Measurements from ENCODE around the gene THTPA. TPM values are rescaled to one million over a fixed set of nuclear protein-coding genes. Genes with fewer than 3 reads are reported as not detected.

The THTPA gene
- total and polyA plus RNA-seq, 9 of the 15 experiments (the other 6 are each of a cell fraction or from before 2014, with no cell fraction given) = 2.4 to 8.7 (median 5.2) TPM

DNA sequence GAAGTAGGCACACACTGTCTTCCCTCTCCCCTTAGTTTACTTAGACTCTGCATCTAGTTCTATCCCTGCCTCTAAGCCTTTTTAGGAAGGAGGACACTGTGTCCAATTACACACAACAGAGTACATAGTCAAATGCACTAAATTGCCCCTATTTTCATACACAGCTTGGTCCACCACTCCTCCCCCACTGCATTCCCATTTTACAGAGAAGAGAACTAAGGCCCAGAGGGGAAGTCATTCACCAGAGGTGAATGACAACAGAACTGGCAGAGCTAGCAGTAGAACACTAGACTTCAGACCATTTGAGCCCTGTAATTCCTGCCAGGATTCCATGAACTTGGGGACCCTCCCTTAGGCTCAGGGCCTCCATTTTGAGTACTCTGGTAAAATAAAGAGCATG lies 23.7 kb downstream of the THTPA start (continued):
- TF ChIP-seq ZNF165 (CRISPR knock-in tag; IDR thresholded peaks at IDR 0.05; ENCODE audit: borderline replicate concordance) (no peak), ZNF197 (CRISPR knock-in tag; IDR thresholded peaks at IDR 0.05; ENCODE audit: low read depth) (no peak), ZNF239 (CRISPR knock-in tag; IDR thresholded peaks at IDR 0.05) (no peak), EGR1 (conservative IDR thresholded peaks at IDR 0.05) (no peak), PYGO2 (tag; IDR thresholded peaks at IDR 0.05) (no peak), ZFX (CRISPR knock-in tag; IDR thresholded peaks at IDR 0.05) (no peak), MAFF (IDR thresholded peaks at IDR 0.05; ENCODE audit: low read length) (no peak)
- TF ChIP-seq, protein P1, sequence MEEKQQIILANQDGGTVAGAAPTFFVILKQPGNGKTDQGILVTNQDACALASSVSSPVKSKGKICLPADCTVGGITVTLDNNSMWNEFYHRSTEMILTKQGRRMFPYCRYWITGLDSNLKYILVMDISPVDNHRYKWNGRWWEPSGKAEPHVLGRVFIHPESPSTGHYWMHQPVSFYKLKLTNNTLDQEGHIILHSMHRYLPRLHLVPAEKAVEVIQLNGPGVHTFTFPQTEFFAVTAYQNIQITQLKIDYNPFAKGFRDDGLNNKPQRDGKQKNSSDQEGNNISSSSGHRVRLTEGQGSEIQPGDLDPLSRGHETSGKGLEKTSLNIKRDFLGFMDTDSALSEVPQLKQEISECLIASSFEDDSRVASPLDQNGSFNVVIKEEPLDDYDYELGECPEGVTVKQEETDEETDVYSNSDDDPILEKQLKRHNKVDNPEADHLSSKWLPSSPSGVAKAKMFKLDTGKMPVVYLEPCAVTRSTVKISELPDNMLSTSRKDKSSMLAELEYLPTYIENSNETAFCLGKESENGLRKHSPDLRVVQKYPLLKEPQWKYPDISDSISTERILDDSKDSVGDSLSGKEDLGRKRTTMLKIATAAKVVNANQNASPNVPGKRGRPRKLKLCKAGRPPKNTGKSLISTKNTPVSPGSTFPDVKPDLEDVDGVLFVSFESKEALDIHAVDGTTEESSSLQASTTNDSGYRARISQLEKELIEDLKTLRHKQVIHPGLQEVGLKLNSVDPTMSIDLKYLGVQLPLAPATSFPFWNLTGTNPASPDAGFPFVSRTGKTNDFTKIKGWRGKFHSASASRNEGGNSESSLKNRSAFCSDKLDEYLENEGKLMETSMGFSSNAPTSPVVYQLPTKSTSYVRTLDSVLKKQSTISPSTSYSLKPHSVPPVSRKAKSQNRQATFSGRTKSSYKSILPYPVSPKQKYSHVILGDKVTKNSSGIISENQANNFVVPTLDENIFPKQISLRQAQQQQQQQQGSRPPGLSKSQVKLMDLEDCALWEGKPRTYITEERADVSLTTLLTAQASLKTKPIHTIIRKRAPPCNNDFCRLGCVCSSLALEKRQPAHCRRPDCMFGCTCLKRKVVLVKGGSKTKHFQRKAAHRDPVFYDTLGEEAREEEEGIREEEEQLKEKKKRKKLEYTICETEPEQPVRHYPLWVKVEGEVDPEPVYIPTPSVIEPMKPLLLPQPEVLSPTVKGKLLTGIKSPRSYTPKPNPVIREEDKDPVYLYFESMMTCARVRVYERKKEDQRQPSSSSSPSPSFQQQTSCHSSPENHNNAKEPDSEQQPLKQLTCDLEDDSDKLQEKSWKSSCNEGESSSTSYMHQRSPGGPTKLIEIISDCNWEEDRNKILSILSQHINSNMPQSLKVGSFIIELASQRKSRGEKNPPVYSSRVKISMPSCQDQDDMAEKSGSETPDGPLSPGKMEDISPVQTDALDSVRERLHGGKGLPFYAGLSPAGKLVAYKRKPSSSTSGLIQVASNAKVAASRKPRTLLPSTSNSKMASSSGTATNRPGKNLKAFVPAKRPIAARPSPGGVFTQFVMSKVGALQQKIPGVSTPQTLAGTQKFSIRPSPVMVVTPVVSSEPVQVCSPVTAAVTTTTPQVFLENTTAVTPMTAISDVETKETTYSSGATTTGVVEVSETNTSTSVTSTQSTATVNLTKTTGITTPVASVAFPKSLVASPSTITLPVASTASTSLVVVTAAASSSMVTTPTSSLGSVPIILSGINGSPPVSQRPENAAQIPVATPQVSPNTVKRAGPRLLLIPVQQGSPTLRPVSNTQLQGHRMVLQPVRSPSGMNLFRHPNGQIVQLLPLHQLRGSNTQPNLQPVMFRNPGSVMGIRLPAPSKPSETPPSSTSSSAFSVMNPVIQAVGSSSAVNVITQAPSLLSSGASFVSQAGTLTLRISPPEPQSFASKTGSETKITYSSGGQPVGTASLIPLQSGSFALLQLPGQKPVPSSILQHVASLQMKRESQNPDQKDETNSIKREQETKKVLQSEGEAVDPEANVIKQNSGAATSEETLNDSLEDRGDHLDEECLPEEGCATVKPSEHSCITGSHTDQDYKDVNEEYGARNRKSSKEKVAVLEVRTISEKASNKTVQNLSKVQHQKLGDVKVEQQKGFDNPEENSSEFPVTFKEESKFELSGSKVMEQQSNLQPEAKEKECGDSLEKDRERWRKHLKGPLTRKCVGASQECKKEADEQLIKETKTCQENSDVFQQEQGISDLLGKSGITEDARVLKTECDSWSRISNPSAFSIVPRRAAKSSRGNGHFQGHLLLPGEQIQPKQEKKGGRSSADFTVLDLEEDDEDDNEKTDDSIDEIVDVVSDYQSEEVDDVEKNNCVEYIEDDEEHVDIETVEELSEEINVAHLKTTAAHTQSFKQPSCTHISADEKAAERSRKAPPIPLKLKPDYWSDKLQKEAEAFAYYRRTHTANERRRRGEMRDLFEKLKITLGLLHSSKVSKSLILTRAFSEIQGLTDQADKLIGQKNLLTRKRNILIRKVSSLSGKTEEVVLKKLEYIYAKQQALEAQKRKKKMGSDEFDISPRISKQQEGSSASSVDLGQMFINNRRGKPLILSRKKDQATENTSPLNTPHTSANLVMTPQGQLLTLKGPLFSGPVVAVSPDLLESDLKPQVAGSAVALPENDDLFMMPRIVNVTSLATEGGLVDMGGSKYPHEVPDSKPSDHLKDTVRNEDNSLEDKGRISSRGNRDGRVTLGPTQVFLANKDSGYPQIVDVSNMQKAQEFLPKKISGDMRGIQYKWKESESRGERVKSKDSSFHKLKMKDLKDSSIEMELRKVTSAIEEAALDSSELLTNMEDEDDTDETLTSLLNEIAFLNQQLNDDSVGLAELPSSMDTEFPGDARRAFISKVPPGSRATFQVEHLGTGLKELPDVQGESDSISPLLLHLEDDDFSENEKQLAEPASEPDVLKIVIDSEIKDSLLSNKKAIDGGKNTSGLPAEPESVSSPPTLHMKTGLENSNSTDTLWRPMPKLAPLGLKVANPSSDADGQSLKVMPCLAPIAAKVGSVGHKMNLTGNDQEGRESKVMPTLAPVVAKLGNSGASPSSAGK (IDR thresholded peaks at IDR 0.05) = no peak
